ENCODE measurements around the gene SLC17A7.

SLC17A7 gene

DNA sequence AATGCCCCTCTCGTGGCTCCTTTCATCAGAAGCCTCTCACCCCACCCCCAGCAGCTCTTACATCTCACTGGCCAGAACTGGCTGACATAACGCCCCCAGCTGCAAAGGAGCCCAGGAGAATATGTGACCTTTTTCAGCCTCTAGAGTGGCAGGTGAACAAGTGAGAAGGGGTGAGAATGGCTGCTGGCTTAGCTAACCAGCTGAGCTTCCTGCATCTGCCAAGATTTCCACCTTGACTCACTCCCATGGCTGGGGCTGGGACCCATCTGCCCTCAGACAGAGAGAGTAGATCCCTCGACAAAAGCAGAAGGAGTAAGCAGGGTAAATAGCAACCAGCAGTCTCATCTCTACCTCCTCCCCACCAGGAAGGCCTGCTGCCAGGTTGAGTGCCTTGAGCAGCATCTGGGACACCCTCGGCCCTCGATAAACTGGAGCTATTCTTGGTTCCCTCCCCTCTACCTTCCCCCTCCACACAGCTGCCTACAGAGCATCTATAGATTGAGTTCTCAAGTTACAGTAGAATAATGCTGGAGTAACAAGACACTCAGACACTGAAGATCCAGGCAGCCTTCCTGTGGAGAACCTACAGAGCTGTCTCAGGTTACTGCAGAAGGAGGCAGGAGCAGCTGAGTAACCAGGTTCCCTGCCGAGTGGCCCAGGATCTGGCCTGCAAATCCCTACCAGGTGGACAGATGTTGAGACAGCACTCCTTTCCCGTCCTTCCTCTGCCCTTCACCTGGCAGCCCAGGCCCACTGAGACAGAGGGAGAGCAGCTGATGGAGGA is 37.7 kb downstream of the SLC17A7 start:
- DNase-seq: no peak

- DNase-seq: no peak
These were observed 41.3 kb downstream of the SLC17A7 start for GRCh38 chr19:49400029-49400428.

- DNase-seq: no peak
These were observed 42.4 kb downstream of the SLC17A7 start for GRCh38 chr19:49398931-49399330.

DNA sequence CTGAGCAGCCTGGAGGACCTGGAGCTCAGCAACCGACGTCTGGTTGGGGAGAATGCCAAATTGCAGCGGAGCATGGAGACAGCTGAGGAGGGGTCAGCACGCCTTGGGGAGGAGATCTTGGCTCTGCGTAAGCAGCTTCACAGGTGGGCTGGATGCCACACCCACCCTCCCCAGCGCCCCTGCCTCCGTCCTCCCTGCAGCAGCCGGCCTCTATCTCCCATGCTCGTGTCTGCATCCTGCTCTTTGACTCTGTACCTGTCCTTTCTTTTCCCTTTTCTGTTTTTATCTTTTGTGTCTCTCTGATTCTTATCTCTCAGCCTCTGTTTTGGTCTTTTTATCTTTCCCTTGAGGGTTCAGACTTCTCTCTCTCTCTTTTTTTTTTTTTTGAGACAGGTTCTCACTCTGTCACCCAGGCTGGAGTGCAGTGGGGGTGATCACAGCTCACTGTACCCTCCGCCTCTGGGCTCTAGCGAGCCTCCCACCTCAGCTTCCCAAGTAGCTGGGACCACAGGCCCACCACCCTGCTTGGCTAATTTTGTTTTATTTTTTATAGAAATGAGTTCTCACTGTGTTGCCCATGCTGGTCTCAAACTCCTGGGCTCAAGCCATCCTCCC is 43.2 kb downstream of the SLC17A7 start:
- DNase-seq: no peak

GRCh38 chr19:49396738-49397505 is 44.4 kb downstream of the SLC17A7 start:
- DNase-seq: no peak

- DNase-seq: no peak
These were observed 45.5 kb downstream of the SLC17A7 start for GRCh38 chr19:49395581-49396407.

GRCh38 chr19:49393881-49394280 is 47.4 kb downstream of the SLC17A7 start:
- DNase-seq: no peak

DNA sequence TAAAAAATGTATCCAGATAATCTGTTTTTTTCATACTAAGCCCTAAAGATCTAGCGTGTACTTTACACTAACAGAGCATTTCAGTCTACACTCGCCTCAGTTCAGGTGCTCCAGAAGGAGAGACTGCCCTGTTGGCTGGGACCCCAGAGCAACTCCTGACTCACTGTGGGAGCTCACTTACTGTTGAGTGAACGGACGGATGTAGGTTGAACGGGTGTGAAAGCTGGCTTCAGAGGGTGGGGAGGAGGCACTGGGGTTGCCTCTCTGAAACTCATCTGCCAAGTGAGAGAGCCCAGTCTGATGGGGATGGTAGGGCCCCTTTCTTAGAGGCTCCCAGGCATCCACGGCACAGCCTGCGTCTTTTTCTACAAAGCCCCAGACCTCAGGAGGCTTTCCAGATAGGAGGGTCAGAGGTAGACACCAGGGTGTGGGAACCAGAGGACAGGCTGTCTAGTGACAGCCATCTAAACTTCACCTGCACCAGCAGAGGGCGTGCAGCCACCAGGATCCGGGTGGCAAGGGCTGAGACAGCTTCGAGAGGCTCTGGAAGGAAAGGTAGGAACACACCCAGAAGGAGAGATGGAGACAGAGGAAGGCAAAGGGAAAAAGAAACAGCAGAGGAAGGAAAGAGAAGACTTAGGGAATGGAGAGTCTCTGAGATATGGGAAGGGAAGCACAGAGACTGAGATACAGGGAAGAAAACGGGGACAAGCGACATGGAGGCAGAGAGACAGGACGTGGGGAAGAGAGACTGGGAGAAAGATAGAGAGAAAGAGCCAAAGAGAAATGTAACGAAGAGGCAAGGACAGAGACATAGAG is 49.5 kb downstream of the SLC17A7 start:
- peak; percentile 75 for DNase-seq

- DNase-seq: no peak
These were observed 50.4 kb downstream of the SLC17A7 start for GRCh38 chr19:49390929-49391359.

DNA sequence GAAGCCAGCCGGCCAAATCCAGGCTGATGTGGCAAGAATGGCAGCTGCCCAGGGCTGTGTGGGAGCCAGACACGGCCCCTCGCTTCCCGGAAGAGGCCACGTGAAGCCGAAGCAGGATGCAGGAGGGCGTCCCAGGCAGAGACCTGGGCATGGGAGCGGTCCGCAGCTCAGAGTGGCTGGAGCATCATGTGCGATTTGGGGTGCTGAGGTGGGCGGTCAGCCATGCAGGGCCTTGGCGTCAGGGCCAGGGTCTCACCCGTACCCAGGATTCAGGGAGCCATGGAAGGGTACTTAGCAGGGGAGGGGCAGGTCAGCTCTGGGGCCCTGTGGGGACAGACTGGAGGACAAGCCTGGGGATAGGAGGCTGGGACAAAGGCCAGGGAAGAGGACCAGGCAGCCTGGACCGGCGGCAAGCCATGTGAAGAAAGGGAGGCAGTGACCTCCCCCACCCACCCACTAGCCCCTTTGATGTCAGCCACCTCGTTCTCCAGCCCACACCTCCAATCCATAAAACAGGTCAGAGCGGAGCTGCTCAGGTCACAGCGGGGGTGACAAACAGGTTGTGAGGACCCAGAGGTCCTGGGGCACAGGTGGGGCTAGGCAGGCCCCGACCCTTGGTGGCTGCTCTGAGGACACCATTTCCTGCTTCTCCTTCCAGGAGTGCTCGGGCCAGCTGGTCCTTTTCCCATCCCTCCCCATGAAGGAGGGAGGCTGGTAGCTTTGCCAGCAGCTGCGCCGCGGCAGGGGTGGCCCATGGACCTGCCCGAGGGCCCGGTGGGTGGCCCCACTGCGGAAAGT is 51.0 kb downstream of the SLC17A7 start:
- no peak for DNase-seq

- DNase-seq: no peak
These were observed 51.9 kb downstream of the SLC17A7 start for GRCh38 chr19:49389406-49389805.

DNA sequence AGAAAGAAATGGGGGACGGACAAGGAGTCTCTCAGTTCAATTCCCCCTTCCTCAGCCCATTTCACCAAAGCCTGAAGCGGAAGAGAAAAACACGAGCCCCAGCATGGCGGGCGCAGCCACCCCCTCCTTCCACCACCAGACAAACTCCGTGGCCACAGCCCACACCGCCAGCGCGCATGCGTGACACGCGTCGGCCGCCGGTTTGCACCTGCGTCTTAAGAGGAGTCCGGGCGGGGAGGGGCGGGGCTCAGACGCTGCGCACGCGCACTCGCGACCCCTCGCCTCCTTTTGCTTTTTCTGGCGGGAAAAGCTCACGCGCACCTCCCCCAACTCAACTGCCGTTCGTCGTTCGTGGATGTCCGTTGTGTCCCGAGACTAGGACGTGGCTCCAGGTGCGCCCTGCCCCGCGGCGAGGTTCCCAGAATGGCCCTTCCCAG is 53.4 kb downstream of the SLC17A7 start, which contains the start of gene KASH5:
TSS of gene KASH5 (plus strand) at position 314 of the 437 bp plus-strand sequence. CDS start 2,635 bp downstream, outside the sequence.
- peak; percentile 92 for DNase-seq

DNA sequence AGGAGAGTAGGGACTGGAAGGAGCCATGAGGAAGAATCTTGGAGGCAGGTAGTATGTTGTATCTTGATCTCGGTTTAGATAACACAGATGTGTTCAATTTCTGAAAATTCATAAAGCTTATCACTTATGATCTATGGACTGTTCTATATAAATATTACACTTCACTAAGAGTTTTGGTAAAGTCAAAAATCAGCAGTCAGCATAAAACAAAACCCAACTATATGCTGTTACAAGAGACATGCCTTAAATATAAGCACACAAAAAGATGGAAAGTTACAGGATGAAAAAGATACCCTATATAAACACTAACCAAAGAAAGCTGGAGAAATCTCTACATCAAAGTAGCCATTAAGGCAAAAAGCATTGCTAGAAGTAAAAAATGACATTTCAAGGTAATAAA is 57.7 kb downstream of the SLC17A7 start:
- no peak for DNase-seq

DNA sequence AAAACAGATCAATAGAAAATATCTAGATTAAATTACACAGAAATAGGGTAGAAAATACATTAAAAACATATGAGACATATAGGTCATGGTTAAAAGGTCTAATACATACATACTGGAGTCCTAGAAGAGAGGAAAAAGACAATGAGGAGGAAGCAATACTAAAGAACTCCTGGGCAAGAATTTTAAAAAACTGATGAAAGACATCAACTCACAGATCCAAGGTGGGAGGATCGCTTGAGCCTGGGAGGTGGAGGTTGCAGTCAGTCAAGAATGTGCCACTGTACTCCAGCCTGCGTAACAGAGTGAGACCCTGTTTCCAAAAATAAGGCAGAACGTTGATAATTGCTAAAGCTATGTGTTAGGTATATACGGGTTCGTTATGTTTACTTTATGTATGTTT is 58.7 kb downstream of the SLC17A7 start:
- DNase-seq: no peak

DNA sequence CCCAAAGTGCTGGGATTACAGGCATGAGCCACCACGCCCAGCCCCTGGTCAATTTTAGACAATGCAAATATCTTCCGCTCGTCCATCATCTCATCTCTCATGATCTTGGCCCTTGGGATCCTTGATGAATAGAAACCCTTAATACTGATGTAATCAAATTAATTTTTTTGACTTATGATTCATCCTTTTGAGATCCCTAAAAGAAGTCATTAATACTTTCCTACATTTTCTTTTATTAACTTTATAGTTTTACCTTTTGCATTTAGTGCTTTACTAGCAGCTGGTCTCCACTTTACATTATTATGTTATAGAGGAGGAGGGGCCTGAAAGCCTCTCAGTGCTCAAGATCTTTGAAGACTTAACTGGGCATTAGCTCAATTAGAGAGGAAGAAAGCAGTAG is 60.9 kb downstream of the SLC17A7 start:
- DNase-seq: no peak

All from stimulated activated CD4-positive, alpha-beta T cell treated with anti-CD3 and anti-CD28 coated beads, Interleukin-12 subunit alpha, Interleukin-12 subunit beta, amount 100 ng/mL, for 4 hours (primary cell).